SK-N-SH (cell line): Measurements from ENCODE around the gene MACROD1. TPM values are rescaled to one million over a fixed set of nuclear protein-coding genes. Genes with fewer than 3 reads are reported as not detected.

Experiments used
- CTCF ChIA-PET: fragments of 300-600, 350-600 bp; formaldehyde crosslinking; extraction: SDS; loops from one replicate; lab custom pipeline; 2021; lab: Yijun Ruan, JAX
- POLR2A ChIA-PET: fragments of 350-600 bp; sonication (Branson Sonifier 250); formaldehyde crosslinking; extraction: SDS; loops from one replicate; lab custom pipeline; 2020; ENCODE audit warnings: antibody characterized with exemption, inconsistent platforms; lab: Yijun Ruan, JAX
- DNase-seq: peaks from one replicate; pipeline ENCODE4 v3.0.0; 2012
- H2AFZ ChIP-seq: fragments of 200-600 bp; sonication (generic); 2 replicates; pipeline ENCODE4 v1.8.1; 2016; ENCODE audit warnings: antibody characterized with exemption, mild to moderate bottlenecking, low read depth
- H3F3A ChIP-seq: fragments of 200-600 bp; sonication (generic); replicated peaks from 2 replicates; pipeline ENCODE3; 2016; ENCODE audit warnings: antibody characterized with exemption, mild to moderate bottlenecking; ENCODE audit not compliant: insufficient read depth
- H3K27ac ChIP-seq, 2 experiments: fragments of 200-500 bp in 1 of 2; fragments of 200-600 bp in 1 of 2; sonication (Bioruptor generic) in 1 of 2; sonication (generic), shearing (Covaris generic) in 1 of 2; 2 replicates each; pipeline versions ENCODE4 v1.5.1 to v1.6.1; 2014 to 2016; ENCODE audit warnings: low read depth in 2 of 2, inconsistent platforms in 1 of 2, low read length in 1 of 2, mild to moderate bottlenecking in 1 of 2, mixed read lengths in 1 of 2
- H3K27me3 ChIP-seq: fragments of 200-600 bp; sonication (generic), shearing (Covaris generic); 2 replicates; pipeline ENCODE4 v1.6.1; 2016; ENCODE audit warnings: mixed run types; ENCODE audit not compliant: insufficient read depth
- H3K36me3 ChIP-seq, 2 experiments: fragments of 200-500 bp in 1 of 2; fragments of 200-600 bp in 1 of 2; sonication (Bioruptor generic) in 1 of 2; sonication (generic) in 1 of 2; replicated peaks in 1 of 2; 2 replicates each; pipeline versions ENCODE3 to v1.5.1; 2014 to 2016; ENCODE audit warnings: low read length in 1 of 2, mild to moderate bottlenecking in 1 of 2; ENCODE audit not compliant: insufficient read depth in 2 of 2, control insufficient read depth in 1 of 2
- H3K4me1 ChIP-seq, 2 experiments: fragments of 200-500 bp in 1 of 2; fragments of 200-600 bp in 1 of 2; sonication (Bioruptor generic) in 1 of 2; sonication (generic), shearing (Covaris generic) in 1 of 2; 2 replicates each; pipeline versions ENCODE4 v1.5.1 to v1.6.1; 2014 to 2016; ENCODE audit warnings: low read depth in 1 of 2, low read length in 1 of 2, mixed run types in 1 of 2; ENCODE audit not compliant: insufficient read depth in 2 of 2, control insufficient read depth in 1 of 2
- H3K4me2 ChIP-seq: fragments of 200-600 bp; sonication (generic), shearing (Covaris generic); 2 replicates; pipeline ENCODE4 v1.6.1; 2017; ENCODE audit warnings: mixed run types
- H3K4me3 ChIP-seq, 2 experiments: fragments of 200-500 bp in 1 of 2; fragments of 200-600 bp in 1 of 2; sonication (Bioruptor generic) in 1 of 2; sonication (generic), shearing (Covaris generic) in 1 of 2; 2 replicates each; pipeline versions ENCODE4 v1.5.1 to v1.8.1; 2014 to 2016; ENCODE audit warnings: low read depth in 2 of 2, inconsistent platforms in 1 of 2, low read length in 1 of 2, mild to moderate bottlenecking in 1 of 2, mixed read lengths in 1 of 2, moderate library complexity in 1 of 2
- H3K79me2 ChIP-seq: fragments of 200-600 bp; sonication (generic); 2 replicates; pipeline ENCODE4 v1.8.1; 2017; ENCODE audit warnings: mild to moderate bottlenecking; ENCODE audit not compliant: insufficient read depth
- H3K9ac ChIP-seq: fragments of 200-600 bp; sonication (generic); 2 replicates; pipeline ENCODE4 v1.6.1; 2017; ENCODE audit warnings: mixed run types
- H3K9me2 ChIP-seq: fragments of 200-600 bp; sonication (generic); 2 replicates; pipeline ENCODE4 v1.6.1; 2017; ENCODE audit warnings: mixed run types
- H3K9me3 ChIP-seq: fragments of 200-600 bp; sonication (generic); 2 replicates; pipeline ENCODE4 v1.6.1; 2017; ENCODE audit warnings: mixed run types, mild to moderate bottlenecking, moderate library complexity
- H4K20me1 ChIP-seq: fragments of 200-600 bp; sonication (generic); 2 replicates; pipeline ENCODE4 v1.6.1; 2017; ENCODE audit warnings: mild to moderate bottlenecking, mixed run types; ENCODE audit not compliant: insufficient read depth
- CHD2 ChIP-seq: fragments of 150-350 bp; IDR thresholded peaks from 2 replicates; pipeline ENCODE4 v1.6.1; 2018; ENCODE audit warnings: low read length; ENCODE audit not compliant: partially characterized antibody
- CTCF ChIP-seq: fragments of 200-600 bp; sonication (generic); IDR thresholded peaks from 2 replicates; pipeline ENCODE4 v1.6.1; 2017; ENCODE audit warnings: antibody characterized with exemption, mild to moderate bottlenecking, moderate library complexity
- EP300 ChIP-seq, 2 experiments: IDR thresholded peaks; 2 replicates each; pipeline versions ENCODE4 v1.4.0 to v1.6.1; 2012; ENCODE audit warnings: borderline replicate concordance in 1 of 2, low read depth in 1 of 2, low read length in 1 of 2
- FOSL2 ChIP-seq: IDR thresholded peaks from 2 replicates; pipeline ENCODE4 v1.4.0; 2012; ENCODE audit warnings: low read depth, mild to moderate bottlenecking, moderate library complexity, borderline replicate concordance
- FOXM1 ChIP-seq: IDR thresholded peaks from 2 replicates; pipeline ENCODE4 v1.4.0; 2012; ENCODE audit warnings: low read depth, mild to moderate bottlenecking
- GABPA ChIP-seq: IDR thresholded peaks from 2 replicates; pipeline ENCODE4 v1.4.0; 2012; ENCODE audit warnings: low read depth, mild to moderate bottlenecking
- MXI1 ChIP-seq: IDR thresholded peaks from 2 replicates; pipeline ENCODE4 v1.6.1; 2012; ENCODE audit warnings: mild to moderate bottlenecking, low read depth, low read length, improper control_type of control experiment
- PBX3 ChIP-seq: IDR thresholded peaks from 2 replicates; pipeline ENCODE4; 2012
- SIN3A ChIP-seq: IDR thresholded peaks from 2 replicates; pipeline ENCODE4 v1.6.1; 2012; ENCODE audit warnings: low read depth, mild to moderate bottlenecking, low read length, moderate library complexity, borderline replicate concordance
- SMC3 ChIP-seq: IDR thresholded peaks from 2 replicates; pipeline ENCODE4 v1.6.1; 2012; ENCODE audit warnings: low read depth, low read length, improper control_type of control experiment
- TAF1 ChIP-seq: IDR thresholded peaks from 2 replicates; pipeline ENCODE4 v1.6.1; 2012; ENCODE audit warnings: low read depth, mild to moderate bottlenecking, low read length, moderate library complexity, borderline replicate concordance
- USF1 ChIP-seq: IDR thresholded peaks from 2 replicates; pipeline ENCODE4 v1.4.0; 2012; ENCODE audit warnings: low read depth, borderline replicate concordance
- USF2 ChIP-seq: fragments of 150-350 bp; IDR thresholded peaks from 2 replicates; pipeline ENCODE4 v1.6.1; 2017; ENCODE audit warnings: antibody characterized with exemption, low read length, low read depth, borderline replicate concordance
- YY1 ChIP-seq: IDR thresholded peaks from 2 replicates; pipeline ENCODE4 v1.4.0; 2012; ENCODE audit warnings: low read depth, mild to moderate bottlenecking
- WGBS: methylation state at CpG from one replicate; pipeline ENCODE4 v1.1.6; 2017; ENCODE audit warnings: low lambda C conversion rate; 5-methylcytosine and 5-hydroxymethylcytosine counted together
- polyA plus RNA-seq, 3 experiments: library from polyadenylated mRNA; depleted of rRNA; stranded (reverse); fragments of >200 nt; gene quantifications; 2 replicates each; pipeline ENCODE4 v1.2.3, GENCODE V29; 2012

The MACROD1 gene
- polyA plus RNA-seq, 1 of the 3 experiments (the other 2 are of a cell fraction) = 49.1 TPM

- H3K9me2 ChIP-seq = no peaks in the 10 kb centered on the region
- H2AFZ ChIP-seq = no peak overlapping the region
- no peaks in the 10 kb centered on the region for H3K27me3 ChIP-seq
- H3K27ac ChIP-seq = no peak overlapping the region
- H3K9me3 ChIP-seq = no peaks in the 10 kb centered on the region
- H3F3A ChIP-seq = no peaks in the 10 kb centered on the region
- H3K4me2 ChIP-seq = no peak overlapping the region
- 93% methylated on average over 16 of the region's 16 CpGs for WGBS
- POLR2A ChIA-PET = interaction anchor here (1.2 to 1.8 kb wide), 2 partner anchors 9 to 80 kb away, joined by 3 to 5 read pairs; no protein-coding TSS in a partner anchor
- no peak overlapping the region for H3K9ac ChIP-seq
- DNase-seq = no peak
- CTCF ChIA-PET = interaction anchor here (1.0 to 1.5 kb wide), 3 partner anchors 9 to 98 kb away, joined by 3 to 6 read pairs (median 4); no protein-coding TSS in a partner anchor
- H3K4me3 ChIP-seq = no peak overlapping the region
- H3K36me3 ChIP-seq = no peaks in the 10 kb centered on the region
- no peaks in the 10 kb centered on the region for H3K79me2 ChIP-seq
- TF ChIP-seq USF2 (no peak), FOXM1 (no peak), SMC3 (no peak), GABPA (no peak), PBX3 (no peak), EP300 (IDR thresholded peaks at IDR 0.05; ENCODE audit: borderline replicate concordance in 1 of 2, low read depth in 1 of 2, low read length in 1 of 2) (no peak), FOSL2 (no peak), MXI1 (no peak), YY1 (no peak), SIN3A (no peak), TAF1 (no peak), CTCF (no peak), USF1 (no peak), CHD2 (no peak)
- no peaks in the 10 kb centered on the region for H4K20me1 ChIP-seq
- peaks cover 0 to 45% of the 10 kb centered on the region in 2 experiments; a peak in 1 of 4 replicates for H3K4me1 ChIP-seq
Measured at GRCh38 chr11:64138398-64138797, 27.5 kb downstream of the MACROD1 start.
